ENCODE results near the gene ZFX. TPM values are rescaled to one million over a fixed set of nuclear protein-coding genes. Genes with fewer than 3 reads are reported as not detected.

ZFX gene
- total RNA-seq, 1 experiment from 2014 or later: 66.8 TPM

GRCh38 chrX:24219320-24219719, 69.8 kb downstream of the ZFX start:
- H2BK120ac ChIP-seq (ENCODE audit: low read depth, low read length, poor library complexity, severe bottlenecking): no peak overlapping the region
- no peak overlapping the region for H4K5ac ChIP-seq (ENCODE audit: insufficient read length, low read depth, low read length)
- TF ChIP-seq CTCF (conservative IDR thresholded peaks at IDR 0.05): no peak
- H3K4ac ChIP-seq (ENCODE audit: low read depth, low read length): no peak overlapping the region
- H2BK20ac ChIP-seq (ENCODE audit: low read depth, low read length, poor library complexity, severe bottlenecking): no peak overlapping the region
- Mint-ChIP-seq H3K27ac (no peak overlapping the region), H3K9me3 (no peaks in the 10 kb centered on the region), H3K4me3 (no peak overlapping the region), H3K36me3 (ENCODE audit: insufficient read depth in 1 of 3, low read depth in 3 of 3) (no peaks in the 10 kb centered on the region; a peak in 1 of 7 replicates), H3K27me3 (ENCODE audit: low read depth) (no peaks in the 10 kb centered on the region), H3K4me1 (peaks cover 21 to 24% of the 10 kb centered on the region in 2 experiments)
- no peak overlapping the region for H3K23ac ChIP-seq (ENCODE audit: insufficient read length, low read depth, low read length)
- H3K23me2 ChIP-seq (ENCODE audit: insufficient read length, low read depth, low read length, poor library complexity, severe bottlenecking): no peaks in the 10 kb centered on the region
- H4K20me1 ChIP-seq (ENCODE audit: control insufficient read depth, insufficient read depth, insufficient read length): no peaks in the 10 kb centered on the region
- no peak overlapping the region for H3K9ac ChIP-seq (ENCODE audit: extremely low read depth, insufficient read length, low read length)
- H3K27me3 ChIP-seq (ENCODE audit: insufficient read depth, low read length): no peaks in the 10 kb centered on the region
- H3K9me3 ChIP-seq (ENCODE audit: control insufficient read depth, low read depth, low read length): no peaks in the 10 kb centered on the region
- no peak overlapping the region for H2BK12ac ChIP-seq (ENCODE audit: insufficient read length, low read depth, low read length)
- no CpG with 5 or more reads among the region's 8 CpGs for WGBS (ENCODE audit: extremely low coverage, insufficient read length, low lambda C conversion rate)
- no peaks in the 10 kb centered on the region for H3K79me2 ChIP-seq (ENCODE audit: insufficient read depth, low read length)
- no peaks in the 10 kb centered on the region for H3K79me1 ChIP-seq (ENCODE audit: insufficient read depth, low read depth, low read length, poor library complexity, severe bottlenecking)
- H3K4me2 ChIP-seq (ENCODE audit: insufficient read depth, insufficient read length, low read length): no peak overlapping the region
- H4K91ac ChIP-seq (ENCODE audit: insufficient read length, low read depth, low read length): no peak overlapping the region
- H3K27ac ChIP-seq (ENCODE audit: insufficient read length, low read depth, low read length): no peak overlapping the region
- no peak for DNase-seq
- no peak overlapping the region for H3K18ac ChIP-seq (ENCODE audit: insufficient read length, low read depth, low read length)
- no peak overlapping the region for H2AK5ac ChIP-seq (ENCODE audit: insufficient read length, low read length)
- no peak overlapping the region for H2AFZ ChIP-seq (ENCODE audit: low read length)
- no peak overlapping the region for H3T11ph ChIP-seq (ENCODE audit: low read length)
- H2BK15ac ChIP-seq (ENCODE audit: low read depth, low read length): no peak overlapping the region
- no peak overlapping the region for H3K14ac ChIP-seq (ENCODE audit: insufficient read depth, low read length)
- H4K8ac ChIP-seq (replicated peaks; ENCODE audit: insufficient read length, low read depth, low read length): no peak overlapping the region
- H2BK5ac ChIP-seq (ENCODE audit: insufficient read length, low read length): no peak overlapping the region
- peaks cover 4% of the 10 kb centered on the region; the same call in 1 of the 2 replicates for H3K4me1 ChIP-seq (ENCODE audit: insufficient read depth, low read length)
- no peak overlapping the region for H3K56ac ChIP-seq (ENCODE audit: insufficient read length, low read depth, low read length)
